HEK293 (cell line): ENCODE data around the gene BPIFA2.

Experiments used
- CTCF ChIA-PET: fragments of 350-600 bp; formaldehyde crosslinking; extraction: SDS; loops from one replicate; lab custom pipeline; 2021; ENCODE audit warnings: antibody characterized with exemption; lab: Yijun Ruan, JAX
- POLR2A ChIA-PET: fragments of 300-600 bp; formaldehyde crosslinking; extraction: SDS; loops from one replicate; lab custom pipeline; 2020; ENCODE audit warnings: antibody characterized with exemption, inconsistent platforms; lab: Yijun Ruan, JAX
- H3K27ac ChIP-seq: fragments of 200-500 bp; sonication (Bioruptor generic); 2 replicates; pipeline ENCODE4 v1.5.1; 2014; ENCODE audit warnings: low read depth, low read length, control low read depth, inconsistent platforms; ENCODE audit errors: extremely low read depth
- H3K36me3 ChIP-seq, 2 experiments: fragments of 200-500 bp in 1 of 2; sonication (Bioruptor generic) in 1 of 2; 1 replicate in 1 of 2; 2 replicates in 1 of 2; pipeline ENCODE4 v1.5.1; 2014 to 2017; ENCODE audit warnings: inconsistent platforms in 2 of 2, low read length in 2 of 2; ENCODE audit not compliant: control insufficient read depth in 2 of 2, insufficient read depth in 1 of 2
- H3K4me1 ChIP-seq: fragments of 200-500 bp; sonication (Bioruptor generic); 2 replicates; pipeline ENCODE4 v1.5.1; 2014; ENCODE audit warnings: mild to moderate bottlenecking, low read length, inconsistent platforms; ENCODE audit not compliant: control insufficient read depth, insufficient read depth
- H3K4me3 ChIP-seq: 2 replicates; pipeline ENCODE4 v1.5.1; 2011; ENCODE audit warnings: low read depth, mild to moderate bottlenecking, control low read depth, low read length, moderate library complexity
- H3K9me3 ChIP-seq: fragments of 200-500 bp; sonication (Bioruptor generic); 2 replicates; pipeline ENCODE4 v1.5.1; 2014; ENCODE audit warnings: low read depth, low read length, inconsistent platforms; ENCODE audit not compliant: control insufficient read depth, insufficient read depth
- KLF8 ChIP-seq: fragments of 450-650 bp; formaldehyde crosslinking; IDR thresholded peaks from 2 replicates; pipeline ENCODE4 v1.5.1; 2016; ENCODE audit warnings: missing biosample characterization, missing genetic modification characterization
- KLF9 ChIP-seq: fragments of 450-650 bp; formaldehyde crosslinking; IDR thresholded peaks from 2 replicates; pipeline ENCODE4 v1.5.1; 2016; ENCODE audit warnings: missing biosample characterization, missing genetic modification characterization, low read depth
- ZNF133 ChIP-seq: fragments of 450-650 bp; formaldehyde crosslinking; IDR thresholded peaks from 2 replicates; pipeline ENCODE4 v1.5.1; 2016; ENCODE audit warnings: missing biosample characterization, missing genetic modification characterization
- ZNF157 ChIP-seq: fragments of 450-650 bp; formaldehyde crosslinking; IDR thresholded peaks from 2 replicates; pipeline ENCODE4 v1.5.1; 2016; ENCODE audit warnings: missing biosample characterization, missing genetic modification characterization
- ZNF223 ChIP-seq: fragments of 450-650 bp; formaldehyde crosslinking; IDR thresholded peaks from 2 replicates; pipeline ENCODE4 v1.5.1; 2016; ENCODE audit warnings: missing biosample characterization, missing genetic modification characterization
- ZNF23 ChIP-seq: fragments of 450-650 bp; formaldehyde crosslinking; IDR thresholded peaks from 2 replicates; pipeline ENCODE4 v1.5.1; 2016; ENCODE audit warnings: missing biosample characterization, missing genetic modification characterization, borderline replicate concordance
- ZNF248 ChIP-seq: fragments of 450-650 bp; formaldehyde crosslinking; IDR thresholded peaks from 2 replicates; pipeline ENCODE4 v1.5.1; 2017; ENCODE audit warnings: missing biosample characterization, missing genetic modification characterization
- ZNF341 ChIP-seq: fragments of 450-650 bp; formaldehyde crosslinking; IDR thresholded peaks from 2 replicates; pipeline ENCODE4; 2016; ENCODE audit warnings: low read depth, missing biosample characterization, missing genetic modification characterization
- ZNF654 ChIP-seq: fragments of 450-650 bp; formaldehyde crosslinking; IDR thresholded peaks from 2 replicates; pipeline ENCODE4 v1.5.1; 2016; ENCODE audit warnings: low read depth, missing biosample characterization, missing genetic modification characterization
- ZNF768 ChIP-seq: fragments of 450-650 bp; formaldehyde crosslinking; IDR thresholded peaks from 2 replicates; pipeline ENCODE4 v1.5.1; 2018; ENCODE audit warnings: missing biosample characterization, mild to moderate bottlenecking, missing genetic modification characterization
- ZSCAN23 ChIP-seq: fragments of 450-650 bp; formaldehyde crosslinking; IDR thresholded peaks from 2 replicates; pipeline ENCODE4 v1.5.1; 2016; ENCODE audit warnings: missing biosample characterization, missing genetic modification characterization
- TF ChIP-seq, protein P1 (sequence below): fragments of 450-650 bp; formaldehyde crosslinking; IDR thresholded peaks from 2 replicates; pipeline ENCODE4 v1.5.1; 2017; ENCODE audit warnings: missing biosample characterization, missing genetic modification characterization
- TF ChIP-seq, protein P2 (sequence below): fragments of 450-650 bp; formaldehyde crosslinking; IDR thresholded peaks from 2 replicates; pipeline ENCODE4 v1.5.1; 2016; ENCODE audit warnings: missing biosample characterization, missing genetic modification characterization
- TF ChIP-seq, protein P3 (sequence below): fragments of 450-650 bp; formaldehyde crosslinking; IDR thresholded peaks from 2 replicates; pipeline ENCODE4 v1.5.1; 2016; ENCODE audit warnings: missing biosample characterization, missing genetic modification characterization, low read depth

The BPIFA2 gene

DNA sequence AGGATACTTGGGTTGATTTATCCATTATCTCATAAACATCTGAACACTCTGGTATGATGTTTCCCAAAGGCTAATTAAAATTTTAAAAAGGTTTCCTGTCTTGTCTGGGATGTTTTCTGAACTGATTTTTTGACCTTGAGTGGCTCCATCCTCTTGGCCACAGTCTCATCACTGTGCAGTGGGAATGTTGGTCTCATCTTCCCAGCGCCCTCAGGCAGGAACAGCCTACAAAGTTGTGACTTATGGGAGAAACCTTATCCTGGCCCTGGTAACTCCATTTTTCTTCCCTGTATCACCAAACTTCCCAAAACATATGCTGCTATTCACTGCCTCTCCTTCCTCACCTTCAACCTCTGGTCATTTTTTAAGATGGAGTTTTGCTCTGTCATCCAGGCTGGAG is 42.4 kb downstream of the BPIFA2 start:
- no peaks in the 10 kb centered on the region for H3K36me3 ChIP-seq
- ChIA-PET CTCF (interaction anchor here (0.6 to 1.0 kb wide), 4 partner anchors 21 to 388 kb away, joined by 3 to 5 read pairs (median 3); no protein-coding TSS in a partner anchor), POLR2A (no interaction called here)
- H3K4me1 ChIP-seq, result no peaks in the 10 kb centered on the region
- TF ChIP-seq ZNF157 (tag by site-specific recombination), result no peak
- no peak for TF ChIP-seq ZSCAN23 (tag by site-specific recombination)
- TF ChIP-seq, all 188 proteins: peak for 0
- no peak overlapping the region for H3K27ac ChIP-seq
- H3K9me3 ChIP-seq, result no peaks in the 10 kb centered on the region
- no peak overlapping the region for H3K4me3 ChIP-seq

DNA sequence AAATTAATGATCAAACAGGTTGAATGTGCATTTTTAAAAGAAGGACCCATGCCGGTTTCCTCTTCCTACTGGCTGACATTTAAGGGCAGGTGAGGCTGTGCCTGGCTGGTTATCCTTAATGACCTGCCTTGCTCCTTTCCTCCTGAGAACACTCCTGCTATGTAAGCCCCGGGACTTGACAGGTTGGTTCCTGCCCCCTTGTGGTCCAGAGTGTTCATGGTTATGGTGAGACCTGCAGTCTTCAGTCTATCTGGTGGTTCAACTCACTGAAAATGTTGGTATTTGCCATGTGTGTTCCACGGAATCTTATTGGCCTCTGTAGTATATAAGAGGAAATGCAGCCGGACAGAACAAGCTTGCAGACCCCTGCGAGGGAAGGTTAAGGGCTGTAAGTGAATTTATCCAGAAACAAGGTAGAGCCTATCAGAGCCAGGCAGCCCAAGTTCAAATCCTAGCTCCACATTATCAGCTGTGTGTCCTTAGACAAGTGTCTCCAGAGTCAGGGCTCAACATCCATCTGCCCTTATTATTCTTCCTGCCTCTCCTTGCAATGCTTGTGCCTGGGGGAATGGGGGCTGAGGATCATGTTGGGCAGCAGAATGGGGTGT is 44.0 kb downstream of the BPIFA2 start:
- no peak overlapping the region for H3K27ac ChIP-seq
- TF ChIP-seq ZNF133 (tag by site-specific recombination) (no peak), KLF8 (tag by site-specific recombination) (no peak), ZNF223 (tag by site-specific recombination) (no peak), ZNF654 (tag by site-specific recombination) (peak; percentile 52)
- TF ChIP-seq, protein P1, sequence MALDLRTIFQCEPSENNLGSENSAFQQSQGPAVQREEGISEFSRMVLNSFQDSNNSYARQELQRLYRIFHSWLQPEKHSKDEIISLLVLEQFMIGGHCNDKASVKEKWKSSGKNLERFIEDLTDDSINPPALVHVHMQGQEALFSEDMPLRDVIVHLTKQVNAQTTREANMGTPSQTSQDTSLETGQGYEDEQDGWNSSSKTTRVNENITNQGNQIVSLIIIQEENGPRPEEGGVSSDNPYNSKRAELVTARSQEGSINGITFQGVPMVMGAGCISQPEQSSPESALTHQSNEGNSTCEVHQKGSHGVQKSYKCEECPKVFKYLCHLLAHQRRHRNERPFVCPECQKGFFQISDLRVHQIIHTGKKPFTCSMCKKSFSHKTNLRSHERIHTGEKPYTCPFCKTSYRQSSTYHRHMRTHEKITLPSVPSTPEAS (tag by site-specific recombination), result no peak
- TF ChIP-seq, protein P2, sequence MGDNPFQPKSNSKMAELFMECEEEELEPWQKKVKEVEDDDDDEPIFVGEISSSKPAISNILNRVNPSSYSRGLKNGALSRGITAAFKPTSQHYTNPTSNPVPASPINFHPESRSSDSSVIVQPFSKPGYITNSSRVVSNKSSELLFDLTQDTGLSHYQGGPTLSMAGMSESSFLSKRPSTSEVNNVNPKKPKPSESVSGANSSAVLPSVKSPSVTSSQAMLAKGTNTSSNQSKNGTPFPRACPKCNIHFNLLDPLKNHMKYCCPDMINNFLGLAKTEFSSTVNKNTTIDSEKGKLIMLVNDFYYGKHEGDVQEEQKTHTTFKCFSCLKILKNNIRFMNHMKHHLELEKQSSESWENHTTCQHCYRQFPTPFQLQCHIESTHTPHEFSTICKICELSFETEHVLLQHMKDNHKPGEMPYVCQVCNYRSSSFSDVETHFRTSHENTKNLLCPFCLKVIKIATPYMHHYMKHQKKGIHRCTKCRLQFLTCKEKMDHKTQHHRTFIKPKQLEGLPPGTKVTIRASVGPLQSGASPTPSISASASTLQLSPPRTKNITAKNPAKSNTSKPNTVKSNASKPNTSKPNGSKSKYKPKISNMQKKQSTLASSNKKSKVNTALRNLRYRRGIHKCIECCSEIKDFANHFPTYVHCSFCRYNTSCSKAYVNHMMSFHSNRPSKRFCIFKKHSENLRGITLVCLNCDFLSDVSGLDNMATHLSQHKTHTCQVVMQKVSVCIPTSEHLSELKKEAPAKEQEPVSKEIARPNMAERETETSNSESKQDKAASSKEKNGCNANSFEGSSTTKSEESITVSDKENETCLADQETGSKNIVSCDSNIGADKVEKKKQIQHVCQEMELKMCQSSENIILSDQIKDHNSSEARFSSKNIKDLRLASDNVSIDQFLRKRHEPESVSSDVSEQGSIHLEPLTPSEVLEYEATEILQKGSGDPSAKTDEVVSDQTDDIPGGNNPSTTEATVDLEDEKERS (tag by site-specific recombination), result no peak
- no peaks in the 10 kb centered on the region for H3K9me3 ChIP-seq
- H3K4me3 ChIP-seq, result no peak overlapping the region
- no peaks in the 10 kb centered on the region for H3K36me3 ChIP-seq
- CTCF ChIA-PET, result interaction anchor here (0.5 to 3.1 kb wide), 13 partner anchors 9 to 416 kb away, joined by 3 to 15 read pairs (median 4); no protein-coding TSS in a partner anchor
- POLR2A ChIA-PET, result no interaction called here
- no peaks in the 10 kb centered on the region for H3K4me1 ChIP-seq

DNA sequence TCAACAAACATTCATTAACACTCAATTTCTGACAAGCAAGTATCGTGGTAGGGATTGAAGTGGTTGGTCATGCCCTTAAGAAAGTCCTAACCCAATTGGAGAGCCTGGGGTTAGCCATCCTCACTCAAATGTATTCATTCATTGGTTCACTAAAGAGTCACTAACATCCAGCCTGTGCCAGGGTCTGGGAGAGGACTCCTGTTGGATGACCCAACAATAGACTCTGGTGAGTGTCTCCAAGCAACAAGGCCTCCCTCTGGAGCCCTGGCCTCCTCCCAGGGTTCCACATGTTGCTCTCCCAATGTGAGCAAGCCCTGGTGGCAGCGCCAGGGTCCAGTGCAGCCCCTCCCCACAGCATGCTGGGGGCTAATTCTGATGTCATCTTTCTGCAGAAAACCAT is 49.1 kb downstream of the BPIFA2 start, which contains the start of gene BPIFA3:
Gene BPIFA3 (plus strand): TSS at position 301 of the 400 bp plus-strand sequence. CDS start 185 bp downstream, outside the sequence.
- no peaks in the 10 kb centered on the region for H3K9me3 ChIP-seq
- H3K4me3 ChIP-seq, result no peak within 1 kb of the TSS
- H3K36me3 ChIP-seq, result no peaks in the 10 kb centered on the region
- TF ChIP-seq ZNF341 (tag by site-specific recombination) (no peak), ZNF248 (tag by site-specific recombination) (no peak), ZNF23 (no peak), KLF9 (tag by site-specific recombination) (no peak), ZNF768 (no peak)
- TF ChIP-seq, protein P3, sequence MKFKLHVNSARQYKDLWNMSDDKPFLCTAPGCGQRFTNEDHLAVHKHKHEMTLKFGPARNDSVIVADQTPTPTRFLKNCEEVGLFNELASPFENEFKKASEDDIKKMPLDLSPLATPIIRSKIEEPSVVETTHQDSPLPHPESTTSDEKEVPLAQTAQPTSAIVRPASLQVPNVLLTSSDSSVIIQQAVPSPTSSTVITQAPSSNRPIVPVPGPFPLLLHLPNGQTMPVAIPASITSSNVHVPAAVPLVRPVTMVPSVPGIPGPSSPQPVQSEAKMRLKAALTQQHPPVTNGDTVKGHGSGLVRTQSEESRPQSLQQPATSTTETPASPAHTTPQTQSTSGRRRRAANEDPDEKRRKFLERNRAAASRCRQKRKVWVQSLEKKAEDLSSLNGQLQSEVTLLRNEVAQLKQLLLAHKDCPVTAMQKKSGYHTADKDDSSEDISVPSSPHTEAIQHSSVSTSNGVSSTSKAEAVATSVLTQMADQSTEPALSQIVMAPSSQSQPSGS, result no peak
- ChIA-PET POLR2A (no interaction called here), CTCF (no interaction called here)
- no peak within 1 kb of the TSS for H3K27ac ChIP-seq
- no peaks in the 10 kb centered on the region for H3K4me1 ChIP-seq
